H1 (cell line): ENCODE measurements around the gene RNF133. TPM values are rescaled to one million over a fixed set of nuclear protein-coding genes. Genes with fewer than 3 reads are reported as not detected.

Source experiments
- ATF3 ChIP-seq: IDR thresholded peaks from 2 replicates; pipeline ENCODE4 v1.6.1; 2011; ENCODE audit warnings: low read depth, mild to moderate bottlenecking, low read length; ENCODE audit not compliant: insufficient read depth
- CHD7 ChIP-seq: fragments of 300-600 bp; sonication (generic); IDR thresholded peaks from 2 replicates; pipeline ENCODE4 v1.7.1; 2012; ENCODE audit warnings: low read length, moderate library complexity, mild to moderate bottlenecking, inconsistent platforms; ENCODE audit not compliant: insufficient replicate concordance
- KDM4A ChIP-seq: IDR thresholded peaks from one replicate; pipeline ENCODE4 v1.7.1; 2012; ENCODE audit warnings: low read depth, mild to moderate bottlenecking, moderate library complexity, low read length, inconsistent platforms; ENCODE audit not compliant: severe bottlenecking
- polyA plus RNA-seq, 7 experiments: library from polyadenylated mRNA; depleted of rRNA in 3 of 7; stranded (reverse) in 5 of 7; unstranded in 2 of 7; fragments of >200 nt in 5 of 7; fragments of 200-250 nt in 2 of 7; gene quantifications; 1 replicate in 5 of 7; 2 replicates in 1 of 7; 4 replicates in 1 of 7; pipeline versions ENCODE4 v1.2.1 to v1.2.3, GENCODE V29; 2011 to 2013; ENCODE audit warnings: missing spikeins in 2 of 7, mixed read lengths in 2 of 7
- total RNA-seq: library from RNA; stranded (reverse); fragmentation: NEBNext Ultra II Directional; extraction: Animal tissue kit (Norgen Biotek cat#: 25700); gene quantifications from 2 replicates; pipeline ENCODE4 v1.2.1, GENCODE V29; 2021

The RNF133 gene
- total and polyA plus RNA-seq, 2 of the 8 experiments (the other 6 are each of a cell fraction or from before 2014, with no cell fraction given), result 0.09 to 0.39 TPM

- TF ChIP-seq CHD7, result no peak
- no peak for TF ChIP-seq KDM4A
- no peak for TF ChIP-seq ATF3
Observed at GRCh38 chr7:122688400-122688998, 10.4 kb downstream of the RNF133 start (continued).
